Erythroblast (primary cell): ENCODE measurements around the gene PALLD.

Experiments used
- DNase-seq, 2 experiments: peaks; one replicate each; lab custom pipeline; 2025; lab: John Stamatoyannopoulos, UW
- GATA1 ChIP-seq: IDR thresholded peaks from 2 replicates; pipeline ENCODE4 v1.6.1; 2011; ENCODE audit warnings: low read depth, mild to moderate bottlenecking, control low read depth, low read length, moderate library complexity
- POLR2A ChIP-seq: IDR thresholded peaks from 2 replicates; pipeline ENCODE4 v1.6.1; 2011; ENCODE audit warnings: mild to moderate bottlenecking, low read length

Gene PALLD

DNA sequence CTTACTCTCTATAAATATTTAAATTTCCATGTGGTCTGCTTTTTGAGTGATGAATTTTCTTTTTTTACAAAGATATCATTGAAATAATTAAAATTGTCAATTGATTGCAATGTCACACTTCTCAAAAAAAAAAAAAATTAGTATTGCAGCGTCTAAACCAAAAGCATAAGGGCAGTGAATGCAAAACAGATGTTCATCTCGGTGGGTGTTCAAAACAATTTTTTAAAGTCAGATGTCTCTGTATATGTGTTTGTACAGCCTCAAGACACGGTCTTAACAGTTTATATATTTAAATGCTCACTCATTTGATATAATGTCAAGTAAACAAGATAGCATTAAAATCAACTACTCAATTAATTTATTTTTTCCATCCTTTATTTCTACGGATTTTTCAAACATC lies 52.3 kb downstream of the PALLD start:
- TF ChIP-seq GATA1 (no peak), POLR2A (no peak)
- DNase-seq = no peak

DNA sequence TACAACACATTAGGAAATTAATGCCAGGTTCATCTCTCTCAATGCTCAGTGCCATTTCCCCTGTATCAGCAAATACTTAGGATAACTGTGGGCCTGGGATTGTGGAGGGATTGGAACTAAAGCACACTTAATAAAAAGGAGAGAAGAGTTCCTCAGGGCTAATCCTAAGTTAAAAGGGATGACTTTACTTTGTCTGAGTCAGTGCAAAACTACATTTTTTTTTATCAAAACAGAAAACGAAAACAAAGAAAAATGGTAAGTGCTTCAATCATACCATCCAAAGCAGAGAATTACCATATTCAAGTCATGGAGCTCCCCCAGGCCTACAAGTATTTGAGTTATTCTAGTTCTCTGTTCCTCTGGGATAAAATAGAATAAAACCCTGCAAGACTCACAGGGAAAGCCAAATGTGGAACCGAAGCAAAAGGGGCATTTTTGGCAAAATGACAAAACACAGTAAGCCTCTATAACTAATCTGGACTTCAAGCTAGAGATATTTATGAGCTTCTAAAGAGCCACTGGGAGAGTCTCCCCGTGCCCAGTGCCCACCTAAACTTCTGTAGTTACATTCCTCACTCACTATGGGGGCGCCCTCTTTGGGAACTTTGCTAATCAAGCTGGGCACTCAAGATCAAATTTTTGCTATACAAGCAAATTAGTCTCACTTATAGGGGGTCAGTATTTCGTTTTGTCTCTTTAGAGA lies 53.4 kb downstream of the PALLD start:
- TF ChIP-seq GATA1 (no peak), POLR2A (no peak)
- no peak for DNase-seq

DNA sequence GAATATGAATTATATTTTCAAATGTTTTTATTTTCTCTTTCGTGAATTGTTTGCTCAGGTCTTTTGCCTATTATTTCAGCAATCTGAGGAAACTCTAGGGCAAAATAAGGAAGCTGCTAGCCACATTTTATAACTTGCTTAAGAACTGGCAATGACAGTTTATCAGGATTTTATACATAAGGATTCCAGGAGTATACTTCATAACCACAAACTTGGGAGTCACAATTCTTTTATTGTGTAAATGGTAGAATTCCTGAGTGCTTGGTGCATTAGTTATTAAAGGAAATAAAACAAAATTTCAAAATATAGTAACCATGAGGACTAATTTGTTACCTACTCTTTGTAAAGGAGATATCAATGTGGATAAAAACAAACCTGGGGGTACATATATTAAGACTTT lies 54.4 kb downstream of the PALLD start:
- TF ChIP-seq GATA1 (no peak), POLR2A (no peak)
- no peak for DNase-seq

DNA sequence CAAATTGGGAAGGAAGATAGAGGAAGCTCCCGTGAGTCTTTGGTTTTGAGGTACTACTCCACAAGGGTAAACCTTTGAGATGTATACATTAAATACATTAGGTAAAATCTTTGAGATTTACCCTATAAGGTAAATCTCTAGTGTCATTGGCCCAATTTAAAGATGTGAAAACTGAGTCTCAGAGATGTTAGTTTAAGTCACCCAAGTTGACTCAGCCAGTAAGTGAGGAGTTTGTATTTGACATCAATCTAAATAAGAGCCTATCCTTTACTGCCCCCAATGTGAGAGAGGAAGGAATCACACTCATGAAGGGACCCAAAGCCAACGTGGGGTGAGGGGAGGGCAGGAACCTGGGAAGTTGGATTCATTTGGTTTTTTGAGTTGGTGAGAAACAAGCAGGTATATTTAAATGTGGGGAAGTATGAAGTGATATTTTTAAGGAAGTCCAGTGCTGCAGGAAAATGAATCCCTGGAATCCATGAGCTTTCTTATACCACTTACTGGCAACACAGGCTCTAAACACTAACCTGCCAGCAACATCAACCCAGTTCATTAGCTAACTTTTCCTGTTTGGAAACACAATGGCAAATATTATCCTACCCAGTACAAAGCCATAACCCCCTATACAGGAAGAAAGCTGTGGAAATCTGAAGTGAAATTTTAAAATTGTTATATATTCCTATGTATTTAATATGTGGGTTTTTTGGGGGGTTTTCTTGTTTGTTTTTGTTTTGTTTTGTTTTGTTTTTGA lies 55.3 kb downstream of the PALLD start:
- peak; percentile 14 to 48 for DNase-seq
- TF ChIP-seq GATA1 = no peak
- TF ChIP-seq POLR2A = no peak

DNA sequence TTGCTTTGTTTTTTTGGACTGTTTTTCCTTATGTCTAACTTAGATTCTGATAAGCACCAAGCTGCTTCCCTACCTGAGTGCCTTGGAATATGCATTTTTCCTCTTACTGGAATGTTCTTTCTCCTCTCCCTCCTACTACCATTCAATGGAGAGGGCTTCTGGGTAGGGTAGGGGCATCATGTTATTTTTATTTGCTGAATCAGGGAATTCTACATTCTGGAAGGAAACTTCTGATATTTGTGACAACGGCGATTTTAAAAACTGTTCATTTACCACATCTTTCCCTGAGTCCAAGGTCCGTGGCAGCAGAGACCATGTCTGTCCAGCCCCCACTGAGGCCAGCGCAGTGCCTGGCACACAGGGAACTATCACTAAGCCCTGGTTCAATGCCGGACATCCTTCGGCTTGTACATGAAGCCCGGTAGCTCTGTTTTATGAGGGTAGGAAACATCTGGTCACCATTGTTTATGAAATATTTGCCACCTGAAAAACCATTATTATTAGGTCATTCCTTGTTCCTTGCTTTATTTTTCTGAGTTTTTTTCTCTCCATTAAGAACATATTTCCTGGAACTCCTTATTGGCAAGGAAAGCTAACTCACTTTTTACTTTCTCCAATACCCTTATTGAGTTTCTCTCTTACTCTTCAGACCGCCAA lies 57.0 kb downstream of the PALLD start:
- no peak for TF ChIP-seq POLR2A
- no peak for TF ChIP-seq GATA1

DNA sequence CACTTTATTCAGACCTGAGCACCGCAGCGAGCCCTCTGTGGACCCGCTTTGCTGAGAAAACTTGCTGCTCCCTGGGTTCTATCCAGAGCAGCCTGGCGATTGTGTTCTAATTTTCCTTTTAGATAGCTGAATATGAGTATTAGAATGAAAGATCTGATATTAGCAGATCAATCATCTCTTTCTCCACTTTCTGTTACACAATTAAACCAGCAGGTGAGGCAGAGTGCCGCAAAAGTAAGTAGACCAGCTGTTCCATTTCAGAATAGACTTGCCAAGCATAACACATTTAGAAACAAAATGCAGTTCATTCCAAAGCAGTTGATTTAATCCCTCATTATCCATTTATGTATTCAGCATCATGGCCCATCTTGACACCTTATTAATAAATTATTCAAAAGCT lies 58.6 kb downstream of the PALLD start:
- no peak for TF ChIP-seq POLR2A
- no peak for TF ChIP-seq GATA1
- DNase-seq = no peak

More for the DNA sequence above, 57.0 kb downstream of the PALLD start:
- DNase-seq = no peak

DNA sequence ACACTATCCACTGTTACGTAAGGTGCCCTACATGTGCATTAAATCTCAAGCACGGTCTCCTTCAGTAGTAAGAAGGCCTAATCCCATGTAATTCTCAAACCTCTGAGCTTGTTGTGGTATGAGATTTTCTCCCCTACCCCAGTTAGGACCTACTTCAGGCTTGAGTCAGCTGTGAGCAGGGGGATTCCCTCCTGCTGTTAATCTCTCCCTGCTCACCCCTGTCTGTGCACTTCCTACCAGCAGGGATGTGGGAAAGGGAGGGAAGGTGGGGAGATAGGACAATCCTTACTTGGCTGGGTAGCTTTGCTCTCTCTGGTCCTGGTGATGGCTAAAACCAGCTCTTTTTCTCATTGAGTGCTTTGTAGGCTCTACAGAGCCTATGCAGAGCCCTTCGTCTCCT lies 60.8 kb downstream of the PALLD start:
- TF ChIP-seq POLR2A (no peak), GATA1 (no peak)
- no peak for DNase-seq

DNA sequence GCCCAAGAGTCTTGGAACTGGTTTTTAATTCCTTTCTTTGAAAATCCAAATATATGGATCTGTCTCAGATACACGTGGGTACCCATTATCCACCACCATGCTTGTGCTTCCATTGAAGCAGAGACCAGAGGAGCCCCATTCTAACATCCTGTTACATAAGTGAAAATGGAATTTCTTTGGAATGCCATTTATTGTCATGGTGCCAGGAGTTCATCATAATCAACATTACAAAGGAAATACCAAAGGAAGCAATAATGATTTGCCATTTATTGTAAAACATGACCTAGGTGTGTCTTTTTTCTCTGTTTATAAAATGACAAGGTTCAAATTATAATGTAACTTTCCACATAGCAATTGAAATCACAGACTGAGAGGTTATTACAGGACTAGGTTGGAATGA lies 61.7 kb downstream of the PALLD start:
- no peak for DNase-seq
- TF ChIP-seq GATA1 (no peak), POLR2A (no peak)

DNA sequence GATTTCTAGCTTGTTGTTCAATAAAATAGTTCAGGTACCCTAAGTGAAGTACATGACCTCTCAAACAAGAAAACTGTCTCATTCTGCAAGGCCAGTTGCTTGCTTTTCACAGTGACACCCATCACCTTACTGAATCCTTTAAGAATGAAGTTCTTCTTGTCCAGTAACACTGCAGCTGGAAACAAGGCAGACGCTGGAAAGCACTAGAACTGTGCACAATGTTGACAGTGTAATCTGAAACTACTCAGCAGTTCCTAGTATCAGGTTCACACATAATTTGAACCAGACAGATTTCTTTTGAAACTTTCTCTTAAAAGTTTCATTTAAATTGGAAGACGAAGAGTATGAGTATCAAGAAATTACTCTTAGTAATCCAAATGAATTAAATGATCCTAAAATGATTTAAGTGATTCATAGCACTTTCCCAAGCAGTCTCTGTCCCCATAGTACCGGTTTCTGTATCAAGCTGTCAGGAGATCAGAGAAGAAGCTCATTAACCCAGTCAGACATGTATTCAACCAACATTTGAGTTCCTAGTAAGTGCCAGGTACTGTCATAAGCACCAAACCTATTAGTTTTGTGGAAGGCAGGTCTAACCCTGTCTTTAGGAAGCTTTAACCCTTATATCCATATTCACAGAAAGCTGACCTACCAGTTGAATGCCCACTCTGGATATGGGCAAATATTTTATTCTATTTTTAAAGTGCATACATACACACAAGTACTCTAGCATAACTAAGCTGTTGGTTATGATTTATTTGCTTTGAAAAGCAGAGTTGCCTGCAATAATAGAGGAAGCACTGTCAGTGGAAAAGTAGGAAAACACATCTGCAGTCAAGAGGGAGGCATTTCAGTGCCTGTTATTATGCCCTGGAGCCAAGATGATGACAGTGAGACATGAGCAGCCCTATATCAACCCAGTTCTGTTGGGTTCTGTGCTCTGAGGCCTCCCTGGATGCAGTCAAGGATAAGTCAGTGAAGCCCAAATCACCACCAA lies 63.6 kb downstream of the PALLD start:
- DNase-seq = no peak
- TF ChIP-seq POLR2A (no peak), GATA1 (no peak)

DNA sequence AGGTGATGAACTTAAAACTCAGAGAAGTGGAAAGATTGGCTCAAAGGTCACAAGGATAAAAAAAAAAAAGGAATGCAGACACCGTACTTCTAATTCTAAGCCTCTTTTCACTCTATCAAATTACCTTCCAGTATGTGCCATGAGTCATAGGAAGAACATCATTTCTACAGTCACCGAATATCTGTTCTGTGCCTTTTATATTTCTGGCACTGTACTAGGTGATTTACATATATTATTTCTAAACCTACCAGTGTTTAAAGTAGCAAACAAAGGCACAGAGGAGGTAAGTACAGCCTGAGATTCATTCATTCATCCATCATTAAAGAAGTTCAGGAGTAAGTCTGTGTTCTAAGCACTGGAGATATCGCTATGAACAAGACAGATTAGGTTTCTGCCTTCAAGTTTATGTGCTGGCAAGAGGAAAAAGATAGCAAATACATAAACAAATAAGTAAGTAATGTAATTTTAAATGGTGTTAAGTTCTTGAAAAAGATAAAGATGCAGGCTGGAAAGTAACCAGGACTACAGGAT lies 65.3 kb downstream of the PALLD start:
- no peak for DNase-seq
- TF ChIP-seq POLR2A (no peak), GATA1 (no peak)

DNA sequence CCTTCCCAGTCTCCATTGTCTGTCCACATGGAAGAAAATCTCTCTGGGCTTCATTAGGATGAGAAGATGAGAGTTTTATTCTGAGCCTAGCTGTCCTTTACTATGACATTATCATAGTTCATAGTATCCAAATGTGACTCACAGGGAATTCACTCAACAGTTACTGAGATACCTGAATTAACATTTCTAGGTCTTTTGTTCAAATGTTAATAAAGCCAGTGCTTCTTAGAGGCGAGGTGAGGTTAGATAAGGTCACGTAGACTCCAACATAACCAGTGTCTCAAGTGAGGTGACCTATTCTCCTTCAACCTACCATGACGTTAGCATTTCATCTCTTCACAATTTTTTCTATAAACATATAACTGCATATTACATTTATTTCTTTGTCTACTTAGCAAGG lies 67.2 kb downstream of the PALLD start:
- no peak for DNase-seq
- TF ChIP-seq GATA1 = no peak
- TF ChIP-seq POLR2A = no peak

DNA sequence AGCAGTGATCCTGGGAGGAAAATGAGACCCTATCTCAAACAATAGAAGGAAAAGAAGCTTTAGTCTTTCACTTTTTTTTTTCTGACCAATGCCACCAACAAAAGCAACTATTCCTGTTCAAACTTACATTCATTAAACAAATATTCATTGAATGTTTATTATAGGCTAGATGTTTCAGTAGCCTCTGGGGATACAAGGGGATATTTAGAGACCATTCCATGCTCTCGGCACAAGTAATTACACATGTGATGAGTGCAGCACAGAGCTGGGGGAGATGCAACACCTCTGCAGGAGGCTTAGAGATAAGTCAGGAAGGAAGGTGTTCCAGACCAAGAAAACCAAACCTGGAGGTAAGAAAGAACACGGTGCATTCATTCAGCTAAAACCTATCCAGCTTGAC lies 68.3 kb downstream of the PALLD start:
- no peak for DNase-seq
- TF ChIP-seq POLR2A (no peak), GATA1 (no peak)

DNA sequence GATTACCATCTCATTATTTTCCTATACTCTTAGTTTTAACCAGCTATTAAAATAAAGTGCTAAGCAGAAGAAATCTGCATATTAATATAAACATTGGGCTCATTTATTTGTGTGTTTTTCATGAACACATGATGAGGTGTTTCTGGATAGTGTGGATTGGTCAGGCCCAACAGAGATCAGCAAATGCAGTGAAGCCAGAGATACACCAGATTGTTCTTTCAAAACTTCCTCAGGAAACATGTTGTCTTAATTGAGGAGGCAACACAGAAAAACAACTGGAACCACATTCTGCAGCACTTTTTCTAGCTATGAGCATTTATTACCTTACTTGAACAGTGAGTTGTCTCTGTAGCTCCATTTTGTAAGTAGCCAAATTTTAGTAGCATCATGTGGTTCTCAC lies 69.9 kb downstream of the PALLD start:
- TF ChIP-seq GATA1 (no peak), POLR2A (no peak)

More for the DNA sequence above, 69.9 kb downstream of the PALLD start:
- DNase-seq = no peak
